Panc1 (cell line): ENCODE data around the gene RASAL1. TPM values are rescaled to one million over a fixed set of nuclear protein-coding genes. Genes with fewer than 3 reads are reported as not detected.

ENCODE experiments used
- ATAC-seq: fragments of 200-7000 bp; cut with Tn5 transposase; 2 replicates; pipeline ENCODE4 v1.9.1; 2020; ENCODE audit warnings: mild to moderate bottlenecking, moderate library complexity
- BruUV-seq: library from RNA; stranded (reverse); fragments of 400-500 nt; replicated peaks from 2 replicates; lab custom pipeline; 2021; lab: Mats Ljungman, UMichigan
- CTCF ChIA-PET: fragments of 300-600 bp; sonication (Branson Sonifier 250); formaldehyde crosslinking; loops from one replicate; lab custom pipeline; 2022; ENCODE audit warnings: antibody characterized with exemption; lab: Charles Lee
- POLR2A ChIA-PET: fragments of 300-600 bp; sonication (Branson Sonifier 250); formaldehyde crosslinking; loops from one replicate; lab custom pipeline; 2022; ENCODE audit warnings: antibody characterized with exemption; lab: Charles Lee
- DNase-seq: peaks from one replicate; pipeline ENCODE4 v3.0.0-alpha.2; 2010; ENCODE audit warnings: low read depth, low spot score
- H3K27ac ChIP-seq: 2 replicates; pipeline ENCODE4 v1.5.1; 2011; ENCODE audit warnings: mild to moderate bottlenecking, low read length, inconsistent platforms
- H3K27me3 ChIP-seq: fragments of 200-500 bp; sonication (Bioruptor generic); 2 replicates; pipeline ENCODE4 v1.6.0; 2014; ENCODE audit warnings: low read length, inconsistent platforms; ENCODE audit not compliant: control insufficient read depth, insufficient read depth
- H3K36me3 ChIP-seq: fragments of 200-500 bp; sonication (Bioruptor generic); 2 replicates; pipeline ENCODE4 v1.5.1; 2014; ENCODE audit warnings: inconsistent platforms, mild to moderate bottlenecking, low read length, moderate library complexity; ENCODE audit not compliant: control insufficient read depth, insufficient read depth
- H3K4me1 ChIP-seq: 2 replicates; pipeline ENCODE4 v1.5.1; 2011; ENCODE audit warnings: inconsistent platforms, mild to moderate bottlenecking, low read length, moderate library complexity; ENCODE audit not compliant: control insufficient read depth, insufficient read depth
- H3K4me3 ChIP-seq, 2 experiments: 2 replicates each; pipeline ENCODE4 v1.5.1; 2011 to 2012; ENCODE audit warnings: low read depth in 2 of 2, low read length in 2 of 2, mild to moderate bottlenecking in 2 of 2, inconsistent platforms in 1 of 2, moderate library complexity in 1 of 2
- H3K9me3 ChIP-seq: fragments of 200-500 bp; sonication (Bioruptor generic); 2 replicates; pipeline ENCODE4 v1.5.1; 2014; ENCODE audit warnings: low read depth, mild to moderate bottlenecking, inconsistent platforms, low read length, moderate library complexity; ENCODE audit not compliant: control insufficient read depth, insufficient read depth
- POLR2AphosphoS5 ChIP-seq: IDR thresholded peaks from 2 replicates; pipeline ENCODE4 v1.6.1; 2012; ENCODE audit warnings: mild to moderate bottlenecking, low read depth, low read length, moderate library complexity
- SIN3A ChIP-seq: IDR thresholded peaks from 2 replicates; pipeline ENCODE4 v1.6.1; 2012; ENCODE audit warnings: low read depth, mild to moderate bottlenecking, low read length, moderate library complexity, borderline replicate concordance; ENCODE audit not compliant: insufficient read depth
- TCF7L2 ChIP-seq: IDR thresholded peaks from 2 replicates; pipeline ENCODE4 v1.6.1; 2011; ENCODE audit warnings: mild to moderate bottlenecking, low read depth, low read length, inconsistent platforms
- in situ Hi-C: cut with HindIII; loops from 2 replicates; pipeline ENCODE4 v1.10.0; 2016; ENCODE audit warnings: low sequenced_read_pairs, low pct_unique_long_range_greater_than_20kb
- intact Hi-C: fragments of 100-400 bp; cut with micrococcal nuclease; formaldehyde crosslinking; loops from one replicate; pipeline ENCODE4 v1.10.0; 2022; ENCODE audit not compliant: unreplicated experiment
- total RNA-seq: library from RNA; stranded (reverse); gene quantifications from one replicate; pipeline ENCODE4 v1.2.1, GENCODE V29; 2021; ENCODE audit not compliant: unreplicated experiment
- TF ChIP-seq, protein P1 (sequence below): fragments of 450-650 bp; IDR thresholded peaks from 2 replicates; pipeline ENCODE4 v1.5.1; 2017; ENCODE audit warnings: mild to moderate bottlenecking
- TF ChIP-seq, protein P2 (sequence below), 2 experiments: IDR thresholded peaks; 2 replicates each; pipeline ENCODE4 v1.6.1; 2011 to 2012; ENCODE audit warnings: low read depth in 2 of 2, control low read depth in 1 of 2, low read length in 1 of 2, mild to moderate bottlenecking in 1 of 2, moderate library complexity in 1 of 2; ENCODE audit not compliant: insufficient read depth in 1 of 2

Gene RASAL1
- total RNA-seq, 1 experiment from 2014 or later = 0.28 TPM

DNA sequence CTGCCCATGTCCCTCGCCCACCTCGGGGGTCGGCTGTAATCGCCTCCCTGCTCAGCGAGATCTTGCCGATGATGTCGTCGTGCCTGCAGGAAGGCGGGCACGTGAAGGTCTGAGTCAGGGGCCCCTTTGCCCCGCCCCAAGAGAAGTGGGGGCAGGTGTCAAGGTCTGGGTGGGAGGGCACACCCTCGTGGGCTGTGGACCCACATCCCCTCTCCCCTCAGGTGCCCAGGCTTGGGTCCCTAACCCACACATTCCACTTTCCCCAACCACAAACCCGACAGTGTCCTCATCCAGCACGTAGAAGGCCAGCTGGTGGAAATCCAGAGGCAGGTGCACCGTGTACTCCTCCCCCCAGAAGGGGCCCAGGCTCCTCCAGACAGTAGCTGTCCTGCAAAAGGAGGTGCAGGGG, 7.8 kb downstream of the RASAL1 start:
- DNase-seq (no peak), ATAC-seq (no peak; the same call in 1 of the 2 replicates)
- Histone ChIP-seq H3K4me1 (no peaks in the 10 kb centered on the region), H3K4me3 (no peak overlapping the region), H3K9me3 (no peaks in the 10 kb centered on the region), H3K36me3 (no peaks in the 10 kb centered on the region), H3K27me3 (peaks cover 2% of the 10 kb centered on the region; the same call in 1 of the 2 replicates), H3K27ac (no peak overlapping the region)
- TF ChIP-seq, protein P1, sequence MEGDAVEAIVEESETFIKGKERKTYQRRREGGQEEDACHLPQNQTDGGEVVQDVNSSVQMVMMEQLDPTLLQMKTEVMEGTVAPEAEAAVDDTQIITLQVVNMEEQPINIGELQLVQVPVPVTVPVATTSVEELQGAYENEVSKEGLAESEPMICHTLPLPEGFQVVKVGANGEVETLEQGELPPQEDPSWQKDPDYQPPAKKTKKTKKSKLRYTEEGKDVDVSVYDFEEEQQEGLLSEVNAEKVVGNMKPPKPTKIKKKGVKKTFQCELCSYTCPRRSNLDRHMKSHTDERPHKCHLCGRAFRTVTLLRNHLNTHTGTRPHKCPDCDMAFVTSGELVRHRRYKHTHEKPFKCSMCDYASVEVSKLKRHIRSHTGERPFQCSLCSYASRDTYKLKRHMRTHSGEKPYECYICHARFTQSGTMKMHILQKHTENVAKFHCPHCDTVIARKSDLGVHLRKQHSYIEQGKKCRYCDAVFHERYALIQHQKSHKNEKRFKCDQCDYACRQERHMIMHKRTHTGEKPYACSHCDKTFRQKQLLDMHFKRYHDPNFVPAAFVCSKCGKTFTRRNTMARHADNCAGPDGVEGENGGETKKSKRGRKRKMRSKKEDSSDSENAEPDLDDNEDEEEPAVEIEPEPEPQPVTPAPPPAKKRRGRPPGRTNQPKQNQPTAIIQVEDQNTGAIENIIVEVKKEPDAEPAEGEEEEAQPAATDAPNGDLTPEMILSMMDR = no peak
- TF ChIP-seq POLR2AphosphoS5 (no peak), TCF7L2 (no peak), SIN3A (no peak)
- TF ChIP-seq, protein P2, sequence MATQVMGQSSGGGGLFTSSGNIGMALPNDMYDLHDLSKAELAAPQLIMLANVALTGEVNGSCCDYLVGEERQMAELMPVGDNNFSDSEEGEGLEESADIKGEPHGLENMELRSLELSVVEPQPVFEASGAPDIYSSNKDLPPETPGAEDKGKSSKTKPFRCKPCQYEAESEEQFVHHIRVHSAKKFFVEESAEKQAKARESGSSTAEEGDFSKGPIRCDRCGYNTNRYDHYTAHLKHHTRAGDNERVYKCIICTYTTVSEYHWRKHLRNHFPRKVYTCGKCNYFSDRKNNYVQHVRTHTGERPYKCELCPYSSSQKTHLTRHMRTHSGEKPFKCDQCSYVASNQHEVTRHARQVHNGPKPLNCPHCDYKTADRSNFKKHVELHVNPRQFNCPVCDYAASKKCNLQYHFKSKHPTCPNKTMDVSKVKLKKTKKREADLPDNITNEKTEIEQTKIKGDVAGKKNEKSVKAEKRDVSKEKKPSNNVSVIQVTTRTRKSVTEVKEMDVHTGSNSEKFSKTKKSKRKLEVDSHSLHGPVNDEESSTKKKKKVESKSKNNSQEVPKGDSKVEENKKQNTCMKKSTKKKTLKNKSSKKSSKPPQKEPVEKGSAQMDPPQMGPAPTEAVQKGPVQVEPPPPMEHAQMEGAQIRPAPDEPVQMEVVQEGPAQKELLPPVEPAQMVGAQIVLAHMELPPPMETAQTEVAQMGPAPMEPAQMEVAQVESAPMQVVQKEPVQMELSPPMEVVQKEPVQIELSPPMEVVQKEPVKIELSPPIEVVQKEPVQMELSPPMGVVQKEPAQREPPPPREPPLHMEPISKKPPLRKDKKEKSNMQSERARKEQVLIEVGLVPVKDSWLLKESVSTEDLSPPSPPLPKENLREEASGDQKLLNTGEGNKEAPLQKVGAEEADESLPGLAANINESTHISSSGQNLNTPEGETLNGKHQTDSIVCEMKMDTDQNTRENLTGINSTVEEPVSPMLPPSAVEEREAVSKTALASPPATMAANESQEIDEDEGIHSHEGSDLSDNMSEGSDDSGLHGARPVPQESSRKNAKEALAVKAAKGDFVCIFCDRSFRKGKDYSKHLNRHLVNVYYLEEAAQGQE (IDR thresholded peaks at IDR 0.05; ENCODE audit: insufficient read depth in 1 of 2, low read depth in 2 of 2, low read length in 1 of 2) = no peak
- CTCF ChIA-PET = interaction anchor here (0.5 kb wide), 1 partner anchor 591 kb away, joined by 5 read pairs; no protein-coding TSS in a partner anchor
- no TSS peak for BruUV-seq
- intact Hi-C loops = no loop called here
- in situ Hi-C loops = no loop called here
- POLR2A ChIA-PET = no interaction called here

DNA sequence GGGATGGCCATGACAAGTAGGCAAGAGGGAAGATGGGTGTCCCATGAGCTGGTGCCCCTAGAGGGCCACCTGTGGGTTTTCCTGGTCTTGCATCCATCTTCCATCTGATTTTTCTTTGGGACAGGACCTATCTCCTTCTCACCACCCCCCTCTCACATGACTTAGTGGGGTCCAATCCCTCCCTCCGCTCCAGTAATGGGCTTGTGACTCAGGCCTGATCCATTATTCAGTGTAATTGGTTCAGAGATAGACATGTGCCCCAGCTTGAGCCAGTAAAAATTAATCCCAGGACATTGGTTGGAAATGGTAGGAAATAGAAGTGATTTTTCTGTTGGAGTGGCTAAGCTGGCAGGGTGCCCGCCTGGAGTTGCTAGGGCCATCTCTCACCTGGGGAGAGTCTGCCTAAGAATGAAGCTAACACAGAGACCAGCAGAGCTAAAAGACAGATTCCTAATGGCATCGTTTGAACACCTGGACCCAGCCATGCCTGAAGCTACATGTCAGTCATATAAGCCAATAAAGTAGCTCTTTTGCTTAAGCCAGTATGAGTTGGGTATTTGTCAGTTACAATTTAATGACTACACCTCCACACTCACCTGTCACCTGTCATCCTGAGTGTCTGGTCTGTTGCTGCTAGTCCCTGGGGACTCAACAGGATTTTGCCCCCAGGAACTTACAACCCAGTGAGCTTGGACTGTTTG, 14.7 kb downstream of the RASAL1 start:
- ChIA-PET POLR2A (no interaction called here), CTCF (interaction anchor here (0.6 kb wide), 1 partner anchor 52 kb away, joined by 3 read pairs; no protein-coding TSS in a partner anchor)
- Histone ChIP-seq H3K9me3 (no peaks in the 10 kb centered on the region), H3K4me3 (no peak overlapping the region), H3K27ac (no peak overlapping the region), H3K36me3 (no peaks in the 10 kb centered on the region), H3K27me3 (no peaks in the 10 kb centered on the region), H3K4me1 (no peaks in the 10 kb centered on the region)
- BruUV-seq = no TSS peak
- in situ Hi-C loops = no loop called here
- intact Hi-C loops = no loop called here
- no peak for DNase-seq
- no peak for ATAC-seq
- TF ChIP-seq TCF7L2 = no peak
- TF ChIP-seq, protein P1 = no peak
- TF ChIP-seq SIN3A = no peak
- no peak for TF ChIP-seq POLR2AphosphoS5
- TF ChIP-seq, protein P2 (IDR thresholded peaks at IDR 0.05; ENCODE audit: insufficient read depth in 1 of 2, low read depth in 2 of 2, low read length in 1 of 2) = no peak
